HT-29 (cell line): Measurements from ENCODE around the gene BEST4. TPM values are rescaled to one million over a fixed set of nuclear protein-coding genes. Genes with fewer than 3 reads are reported as not detected.
A peak's percentile ranks its signal among the peaks of the same experiment; 100 is the strongest.
"Not testable (repeated sequence)": the region's sequence is repeated elsewhere in the genome, so short reads cannot be mapped to it uniquely, and the experiment has no call there.

Experiments used
- DNase-seq: peaks from one replicate; pipeline ENCODE4 v3.0.0-alpha.2; 2015; ENCODE audit warnings: low spot score
- total RNA-seq: library from RNA; depleted of rRNA; stranded (reverse); fragments of >200 nt; shearing (Covaris generic); gene quantifications from 2 replicates; pipeline ENCODE4 v1.2.3, GENCODE V29; 2014; rRNA removed

BEST4 gene
- 0.31 and 0.33 TPM in 2 replicates for total RNA-seq

GRCh38 chr1:44788120-44788860 is at the start of gene BEST4:
BEST4 (minus strand) TSS chr1:44788170; CDS start chr1:44787705, 465 bp downstream.
- DNase-seq = no peak

- DNase-seq = peak; percentile 90
Measured at GRCh38 chr1:44835738-44836675, 48.0 kb upstream of the BEST4 start.

DNA sequence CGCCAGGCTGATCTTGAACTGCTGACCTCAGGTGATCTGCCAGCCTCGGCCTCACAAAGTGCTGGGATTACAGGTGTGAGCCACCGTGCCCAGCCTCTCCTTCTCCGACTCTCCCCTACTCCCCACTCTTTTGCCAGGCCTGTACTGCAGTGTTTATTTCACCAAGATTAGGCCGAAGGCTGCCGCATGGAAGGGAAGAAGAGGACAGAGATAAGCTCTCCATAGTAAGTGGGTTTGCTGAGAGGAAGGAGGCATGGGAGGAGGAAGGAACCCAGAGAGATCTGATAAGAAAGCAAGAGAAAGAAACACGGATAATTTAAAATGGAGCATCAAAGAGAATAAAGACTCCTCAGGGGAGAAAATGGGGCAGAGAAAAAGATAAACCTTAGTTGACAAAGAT is 46.4 kb upstream of the BEST4 start:
- no peak for DNase-seq

GRCh38 chr1:44832056-44832705 is 44.2 kb upstream of the BEST4 start:
- no peak for DNase-seq

- no peak for DNase-seq
Measured at GRCh38 chr1:44831516-44831915, 43.5 kb upstream of the BEST4 start.

DNA sequence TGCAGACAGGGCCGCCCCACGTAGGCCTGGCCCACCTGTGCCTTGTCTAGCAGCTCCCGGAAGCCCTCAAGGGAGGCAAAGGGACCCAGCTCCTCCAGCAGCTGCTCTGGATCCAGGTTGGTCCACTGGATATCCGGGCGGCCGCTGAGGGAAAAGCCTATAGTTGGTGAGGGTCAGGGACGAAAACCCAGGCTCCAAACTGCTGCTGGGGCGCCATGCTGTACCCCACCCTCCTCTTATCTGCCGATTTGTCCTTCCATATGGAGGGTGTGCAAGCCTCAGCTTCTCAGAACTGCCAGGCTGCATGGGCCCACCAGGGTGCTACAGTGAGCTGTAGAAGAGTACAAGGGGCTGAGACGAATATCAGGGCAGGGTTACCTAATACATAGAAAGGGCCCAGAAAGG is 42.9 kb upstream of the BEST4 start:
- no peak for DNase-seq

DNA sequence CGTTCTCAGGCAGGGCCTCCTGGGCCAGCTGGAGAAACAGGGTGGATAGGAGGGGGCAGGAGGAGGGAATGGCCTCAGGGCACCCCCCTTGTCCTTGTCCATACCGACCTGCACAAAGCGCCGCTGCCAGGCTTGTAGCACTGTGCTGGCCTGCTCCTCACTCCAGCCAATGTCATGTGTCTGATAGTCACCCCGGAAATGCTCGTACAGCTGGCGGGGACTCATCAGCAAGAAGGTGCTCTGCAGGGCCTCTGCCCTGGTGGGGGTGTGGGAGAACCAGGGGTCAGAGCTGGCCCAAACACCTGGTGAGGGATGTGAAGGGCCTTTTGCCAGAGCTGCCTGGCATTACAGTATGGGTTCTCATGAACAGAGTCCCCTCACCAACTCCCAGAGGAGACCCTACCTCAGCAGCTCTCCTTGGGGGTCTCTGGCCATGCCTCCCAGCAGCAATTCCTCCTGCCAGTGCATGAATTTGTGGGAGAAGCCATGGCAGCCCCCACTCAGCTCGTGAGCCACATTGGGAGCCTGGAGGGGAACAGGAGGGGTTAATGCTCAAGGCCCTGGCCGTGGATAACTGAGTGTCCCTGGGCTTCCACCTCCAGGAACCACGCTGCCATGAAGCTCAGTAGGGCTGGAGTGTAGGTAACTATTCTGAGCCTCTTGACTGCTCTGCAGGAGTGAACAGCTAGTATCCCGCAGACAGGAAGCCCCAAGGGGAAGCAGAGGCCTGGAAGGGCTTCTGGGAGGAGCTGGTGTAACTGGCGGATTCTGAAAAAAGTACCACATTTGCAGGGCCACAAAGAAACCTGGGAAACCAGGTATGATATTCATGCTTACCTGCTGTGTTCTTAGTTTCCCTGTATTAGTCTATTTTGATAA is 41.8 kb upstream of the BEST4 start:
- DNase-seq = no peak

DNA sequence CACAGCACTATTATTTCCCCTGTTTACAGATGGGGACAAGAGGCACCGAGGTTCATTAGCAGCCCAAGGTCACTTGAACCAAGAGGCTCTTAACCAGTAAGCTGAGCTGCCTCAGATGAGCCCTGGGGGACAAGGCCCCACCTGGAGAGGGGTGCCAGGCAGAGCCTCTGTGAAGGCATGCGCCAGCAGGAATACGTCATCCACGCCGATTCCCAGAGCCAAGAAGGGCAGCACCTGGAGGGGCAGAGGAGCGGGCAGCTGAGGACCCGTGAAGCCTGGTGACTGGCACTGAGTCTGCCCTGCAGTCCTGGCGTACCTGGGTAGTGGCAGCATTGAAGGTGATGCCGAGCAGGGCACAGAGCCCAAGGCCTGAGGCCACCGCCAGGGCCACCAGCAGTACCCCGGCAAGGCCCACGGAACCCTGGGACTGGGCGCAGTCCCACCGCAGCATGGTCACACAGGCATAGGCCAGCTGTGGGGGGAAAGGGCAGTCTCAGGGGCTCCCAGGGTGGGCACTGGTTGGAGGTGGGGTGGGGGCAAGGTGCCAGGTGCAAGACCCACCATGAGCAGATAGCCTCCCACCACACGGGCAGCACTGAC is 41.0 kb upstream of the BEST4 start:
- no peak for DNase-seq

GRCh38 chr1:44828003-44828651 is 40.2 kb upstream of the BEST4 start:
- DNase-seq = no peak

DNA sequence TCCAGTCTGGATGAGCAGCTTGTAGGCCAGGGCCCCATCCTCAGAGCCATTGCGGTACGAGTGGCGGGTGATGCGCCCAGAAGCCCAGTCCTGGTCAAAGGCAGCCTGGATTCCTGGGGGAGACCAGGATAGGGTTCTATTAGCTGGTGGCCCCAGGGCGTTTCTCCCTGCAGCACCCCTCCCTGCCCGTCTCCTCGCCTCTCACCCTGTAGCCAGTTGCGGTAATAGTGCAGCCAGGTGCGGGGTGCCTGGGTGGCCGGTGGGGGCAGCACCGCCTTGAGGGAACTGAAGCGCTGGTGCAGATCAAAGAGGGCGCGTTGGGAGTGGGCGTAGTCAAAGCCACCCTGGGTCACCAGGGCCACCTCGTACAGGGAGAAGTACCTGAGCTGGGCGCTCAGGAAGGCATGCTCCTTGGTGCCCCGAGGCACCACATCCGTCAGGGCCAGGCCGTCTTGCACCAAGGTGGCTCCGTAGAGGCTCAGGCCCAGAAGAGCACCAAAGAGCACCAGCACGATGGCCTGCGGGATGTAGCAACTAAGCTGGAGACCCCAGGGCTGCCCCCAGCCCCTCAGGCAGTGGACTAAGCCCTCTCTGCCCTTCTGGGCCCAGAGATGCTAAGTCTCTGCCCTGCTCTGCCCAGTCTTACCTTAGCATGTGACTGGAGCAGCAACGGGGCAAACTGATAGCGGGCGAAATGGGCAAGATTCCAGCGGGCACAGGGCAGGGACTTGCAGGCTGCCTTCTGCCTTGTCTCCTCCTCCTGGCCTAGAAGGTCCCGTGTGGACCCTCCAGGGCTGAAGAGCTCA is 39.4 kb upstream of the BEST4 start:
- DNase-seq = peak; percentile 30

DNA sequence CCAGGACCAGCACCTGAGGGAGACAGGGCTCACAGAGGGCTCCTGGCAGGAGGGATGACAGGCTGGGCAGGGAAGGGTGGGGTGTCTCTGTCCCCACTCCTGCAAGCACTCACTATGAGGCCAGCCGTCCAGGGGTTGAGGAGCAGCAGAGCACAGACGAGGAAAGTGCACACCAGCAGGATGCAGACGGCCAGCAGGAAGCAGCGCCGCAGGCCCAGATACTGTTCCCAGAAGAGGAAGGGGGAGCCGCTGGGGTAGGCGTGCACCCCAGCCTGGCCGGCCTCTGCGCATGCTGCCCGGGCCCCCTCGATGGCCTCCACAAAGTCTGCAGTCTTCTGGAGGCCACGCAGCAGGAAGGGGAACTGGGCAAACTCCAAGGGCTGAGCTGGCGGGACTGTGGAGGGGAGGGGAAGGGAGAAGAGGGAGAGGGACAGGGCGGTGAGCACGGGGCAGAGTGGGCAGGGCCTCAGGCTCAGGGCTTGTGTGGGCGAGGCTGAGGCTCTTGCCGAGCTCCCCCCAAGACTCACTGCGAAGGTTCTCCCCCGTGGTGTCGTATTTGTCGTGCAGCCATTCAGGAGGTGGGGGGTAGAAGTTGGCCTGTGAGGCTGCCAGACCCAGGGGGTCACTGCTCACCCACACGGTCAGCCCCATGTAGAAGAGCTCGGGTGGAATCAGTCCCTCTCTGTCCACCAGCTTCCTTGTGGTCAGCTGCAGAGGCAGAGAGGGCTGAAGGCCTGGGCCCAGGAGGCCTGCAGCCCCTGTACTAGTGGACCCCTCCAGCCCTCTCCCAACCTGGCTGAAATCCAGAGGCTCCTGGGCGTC is 38.6 kb upstream of the BEST4 start:
- peak; percentile 30 for DNase-seq

- not testable (repeated sequence) for DNase-seq
Measured at GRCh38 chr1:44824392-44824791, 36.4 kb upstream of the BEST4 start.

- no peak for DNase-seq
Measured at GRCh38 chr1:44822981-44823451, 35.0 kb upstream of the BEST4 start.

GRCh38 chr1:44822131-44822701 is 34.2 kb upstream of the BEST4 start:
- DNase-seq = no peak

GRCh38 chr1:44821240-44821715 is 33.3 kb upstream of the BEST4 start:
- DNase-seq = no peak

- DNase-seq = no peak
Measured at GRCh38 chr1:44820328-44821239, 32.6 kb upstream of the BEST4 start.
